HL-60 (cell line): Measurements from ENCODE around the gene ROCK2.

ENCODE experiments used
- DNase-seq, 2 experiments: peaks; one replicate each; pipeline ENCODE4 v3.0.0-alpha.2; 2010 to 2020; ENCODE audit warnings: low read depth in 1 of 2, low spot score in 1 of 2
- H3K27ac ChIP-seq: fragments of 250-450 bp; sonication (Bioruptor Pico); replicated peaks from 2 replicates; pipeline ENCODE4 v1.5.1; 2020; ENCODE audit warnings: mild to moderate bottlenecking, moderate library complexity
- H3K27me3 ChIP-seq: fragments of 250-450 bp; sonication (Bioruptor Pico); 2 replicates; pipeline ENCODE4 v1.5.1; 2021; ENCODE audit warnings: mild to moderate bottlenecking, moderate library complexity; ENCODE audit not compliant: insufficient read depth, poor library complexity, severe bottlenecking
- H3K4me3 ChIP-seq: replicated peaks from 2 replicates; pipeline ENCODE4 v1.5.1; 2011; ENCODE audit warnings: mild to moderate bottlenecking, control low read depth, low read length; ENCODE audit not compliant: insufficient read depth
- GABPA ChIP-seq: IDR thresholded peaks from 2 replicates; pipeline ENCODE4 v1.6.1; 2012; ENCODE audit warnings: low read depth
- POLR2AphosphoS5 ChIP-seq: IDR thresholded peaks from 2 replicates; pipeline ENCODE4 v1.6.1; 2012; ENCODE audit warnings: low read depth
- REST ChIP-seq: IDR thresholded peaks from 2 replicates; pipeline ENCODE4 v1.6.1; 2012; ENCODE audit warnings: low read depth; ENCODE audit not compliant: insufficient replicate concordance
- SPI1 ChIP-seq: IDR thresholded peaks from 2 replicates; pipeline ENCODE4 v1.6.1; 2012; ENCODE audit warnings: low read depth, mild to moderate bottlenecking, borderline replicate concordance
- TF ChIP-seq, protein P1 (sequence below): IDR thresholded peaks from one replicate; pipeline ENCODE4 v1.5.1; 2011; ENCODE audit warnings: low read length, control low read depth, inconsistent platforms; ENCODE audit not compliant: insufficient read depth

ROCK2 gene

GRCh38 chr2:11220445-11220844 is 124.0 kb downstream of the ROCK2 start:
- TF ChIP-seq REST, result no peak
- TF ChIP-seq POLR2AphosphoS5, result no peak
- TF ChIP-seq SPI1, result no peak
- TF ChIP-seq, protein P1, sequence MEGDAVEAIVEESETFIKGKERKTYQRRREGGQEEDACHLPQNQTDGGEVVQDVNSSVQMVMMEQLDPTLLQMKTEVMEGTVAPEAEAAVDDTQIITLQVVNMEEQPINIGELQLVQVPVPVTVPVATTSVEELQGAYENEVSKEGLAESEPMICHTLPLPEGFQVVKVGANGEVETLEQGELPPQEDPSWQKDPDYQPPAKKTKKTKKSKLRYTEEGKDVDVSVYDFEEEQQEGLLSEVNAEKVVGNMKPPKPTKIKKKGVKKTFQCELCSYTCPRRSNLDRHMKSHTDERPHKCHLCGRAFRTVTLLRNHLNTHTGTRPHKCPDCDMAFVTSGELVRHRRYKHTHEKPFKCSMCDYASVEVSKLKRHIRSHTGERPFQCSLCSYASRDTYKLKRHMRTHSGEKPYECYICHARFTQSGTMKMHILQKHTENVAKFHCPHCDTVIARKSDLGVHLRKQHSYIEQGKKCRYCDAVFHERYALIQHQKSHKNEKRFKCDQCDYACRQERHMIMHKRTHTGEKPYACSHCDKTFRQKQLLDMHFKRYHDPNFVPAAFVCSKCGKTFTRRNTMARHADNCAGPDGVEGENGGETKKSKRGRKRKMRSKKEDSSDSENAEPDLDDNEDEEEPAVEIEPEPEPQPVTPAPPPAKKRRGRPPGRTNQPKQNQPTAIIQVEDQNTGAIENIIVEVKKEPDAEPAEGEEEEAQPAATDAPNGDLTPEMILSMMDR, result no peak
- no peak for TF ChIP-seq GABPA
- no peak for DNase-seq
- Histone ChIP-seq H3K4me3 (no peak overlapping the region), H3K27ac (no peak overlapping the region), H3K27me3 (no peaks in the 10 kb centered on the region)

GRCh38 chr2:11215407-11215806 is 129.0 kb downstream of the ROCK2 start:
- H3K27ac ChIP-seq, result no peak overlapping the region
- TF ChIP-seq REST (no peak), POLR2AphosphoS5 (no peak), SPI1 (no peak), GABPA (no peak)
- TF ChIP-seq, protein P1, result no peak
- no peak for DNase-seq
- H3K27me3 ChIP-seq, result no peaks in the 10 kb centered on the region
- H3K4me3 ChIP-seq, result no peak overlapping the region

- no peak for DNase-seq
- H3K27ac ChIP-seq, result no peak overlapping the region
- H3K27me3 ChIP-seq, result no peaks in the 10 kb centered on the region
- no peak overlapping the region for H3K4me3 ChIP-seq
- TF ChIP-seq, protein P1, result no peak
- TF ChIP-seq REST (no peak), POLR2AphosphoS5 (no peak), SPI1 (no peak), GABPA (no peak)
These were observed 129.7 kb downstream of the ROCK2 start for GRCh38 chr2:11214770-11215169.
